K562 (cell line): Measurements from ENCODE around the gene RPS2. TPM values are rescaled to one million over a fixed set of nuclear protein-coding genes. Genes with fewer than 3 reads are reported as not detected.

Experiments
- ATF3 ChIP-seq, 2 experiments: fragments of 450-650 bp in 1 of 2; sonication (generic) in 1 of 2; formaldehyde crosslinking in 1 of 2; IDR thresholded peaks in 1 of 2; conservative IDR thresholded peaks in 1 of 2; 2 replicates each; pipeline versions ENCODE4 v1.6.1 to v1.8.1; 2016 to 2023; ENCODE audit warnings: mild to moderate bottlenecking in 2 of 2, moderate library complexity in 2 of 2, inconsistent platforms in 1 of 2, missing genetic modification reagents in 1 of 2
- CREB5 ChIP-seq: fragments of 250-450 bp; sonication (Bioruptor Pico); IDR thresholded peaks from 2 replicates; pipeline ENCODE4 v1.5.0; 2020; ENCODE audit warnings: mild to moderate bottlenecking
- GMEB1 ChIP-seq: fragments of 250-450 bp; sonication (Bioruptor Pico); IDR thresholded peaks from 2 replicates; pipeline ENCODE4 v1.4.0; 2020; ENCODE audit warnings: mild to moderate bottlenecking
- HDGF ChIP-seq: fragments of 450-650 bp; IDR thresholded peaks from 2 replicates; pipeline ENCODE4 v1.6.1; 2016
- HNRNPL ChIP-seq: fragments of 200-400 bp; formaldehyde crosslinking; IDR thresholded peaks from 2 replicates; pipeline ENCODE4 v1.6.1; 2017; ENCODE audit warnings: low read depth, mild to moderate bottlenecking, low read length
- L3MBTL2 ChIP-seq: fragments of 450-650 bp; IDR thresholded peaks from 2 replicates; pipeline ENCODE4 v1.6.1; 2016; ENCODE audit warnings: mild to moderate bottlenecking, moderate library complexity
- PCBP1 ChIP-seq: fragments of 200-400 bp; formaldehyde crosslinking; IDR thresholded peaks from 2 replicates; pipeline ENCODE4 v1.6.1; 2018; ENCODE audit warnings: mild to moderate bottlenecking, low read depth, low read length; ENCODE audit not compliant: poor library complexity, severe bottlenecking
- TCF7L2 ChIP-seq: fragments of 150-350 bp; IDR thresholded peaks from 2 replicates; pipeline ENCODE4 v1.6.1; 2016; ENCODE audit warnings: low read depth, mild to moderate bottlenecking, low read length, moderate library complexity
- XRCC3 ChIP-seq: fragments of 450-650 bp; IDR thresholded peaks from 2 replicates; pipeline ENCODE4 v1.6.1; 2017; ENCODE audit warnings: mild to moderate bottlenecking, moderate library complexity
- ZBTB40 ChIP-seq, 2 experiments: fragments of 450-650 bp in 1 of 2; sonication (generic) in 1 of 2; formaldehyde crosslinking in 1 of 2; IDR thresholded peaks; 2 replicates each; pipeline versions ENCODE4 v1.7.1 to v1.9.0; 2016 to 2022; ENCODE audit warnings: inconsistent platforms in 1 of 2, mild to moderate bottlenecking in 1 of 2, missing genetic modification reagents in 1 of 2
- ZNF324 ChIP-seq: fragments of 250-450 bp; sonication (Bioruptor Pico); IDR thresholded peaks from 2 replicates; pipeline ENCODE4 v1.4.0; 2020; ENCODE audit warnings: mild to moderate bottlenecking
- ZNF41 ChIP-seq: fragments of 250-450 bp; sonication (Bioruptor Pico); conservative IDR thresholded peaks from 2 replicates; pipeline ENCODE4 v1.4.0; 2020; ENCODE audit warnings: mild to moderate bottlenecking
- ZNF79 ChIP-seq: fragments of 250-450 bp; sonication (Bioruptor Pico); IDR thresholded peaks from 2 replicates; pipeline ENCODE4 v1.4.0; 2020; ENCODE audit warnings: low read depth, mild to moderate bottlenecking, moderate library complexity
- ZSCAN29 ChIP-seq: fragments of 450-650 bp; IDR thresholded peaks from 2 replicates; pipeline ENCODE4 v1.6.1; 2017
- polyA plus RNA-seq, 8 experiments: library from polyadenylated mRNA; depleted of rRNA in 4 of 8; stranded (reverse) in 5 of 8; unstranded in 3 of 8; fragments of >200 nt; fragmentation: Nextera tagmentation in 2 of 8; fragmentation: Illumina TruSeq in 1 of 8; extraction: Ambion mirVana in 2 of 8; extraction: Trizol in 1 of 8; gene quantifications; 2 replicates each; pipeline versions ENCODE4 v1.2.1 to v1.2.3, GENCODE V29; 2011 to 2014; ENCODE audit warnings: inconsistent platforms in 1 of 8, missing spikeins in 1 of 8
- total RNA-seq, 7 experiments: library from RNA; depleted of rRNA in 6 of 7; stranded (reverse); fragments of >200 nt in 6 of 7; fragmentation: Illumina TruSeq in 2 of 7; extraction: Trizol in 2 of 7; gene quantifications; 2 replicates each; pipeline versions ENCODE4 v1.2.1 to v1.2.3, GENCODE V29; 2011 to 2021; ENCODE audit warnings: low replicate concordance in 1 of 7

RPS2 gene
- total and polyA plus RNA-seq, 9 of the 15 experiments (the other 6 are each of a cell fraction or from before 2014, with no cell fraction given), result 834 to 4,794 (median 3,793) TPM

DNA sequence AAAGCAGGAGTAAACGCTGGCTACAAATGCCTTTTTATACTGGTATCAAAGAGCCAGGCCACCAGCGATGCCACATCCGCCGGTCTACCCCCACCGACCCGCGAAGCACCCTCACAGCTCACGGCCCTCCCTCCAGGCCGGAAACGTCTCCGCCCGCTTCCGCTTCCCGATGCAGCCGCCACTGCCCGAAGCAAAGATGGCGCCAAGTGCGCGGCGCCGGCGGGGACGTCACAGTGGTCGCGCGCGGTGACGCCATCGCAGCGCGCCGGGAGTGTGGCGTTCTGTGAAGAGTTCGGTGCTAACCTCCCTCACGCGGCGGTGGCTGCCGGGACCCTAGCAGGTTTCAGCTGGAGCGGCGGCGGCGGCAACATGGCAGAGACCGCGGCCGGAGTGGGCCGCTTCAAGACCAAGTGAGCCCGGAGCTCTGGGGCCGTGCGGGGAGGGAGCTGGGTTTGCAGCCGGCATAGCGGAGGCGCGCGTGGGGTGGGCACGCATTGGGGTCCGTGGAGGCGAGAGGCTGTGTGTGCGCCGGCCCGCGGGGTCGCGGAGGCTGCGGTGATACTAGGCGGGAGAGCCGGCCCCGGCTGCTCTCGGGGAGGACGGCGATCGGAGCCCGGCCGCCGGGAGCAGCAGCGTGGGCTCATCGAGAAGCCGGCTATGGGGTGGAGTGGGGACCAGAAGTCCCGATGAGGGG is 7.3 kb upstream of the RPS2 start, which contains the start of gene TBL3 (continued):
- TF ChIP-seq CREB5 (no peak), GMEB1 (peak; percentile 90), HNRNPL (peak; percentile 34; the same call in 1 of the 2 replicates), TCF7L2 (no peak), ZBTB40 (IDR thresholded peaks at IDR 0.05) (peak; percentile 98), ZBTB40 (CRISPR knock-in tag; IDR thresholded peaks at IDR 0.05) (no peak; the same call in 1 of the 2 replicates), ZNF324 (CRISPR knock-in tag) (no peak), PCBP1 (peak; percentile 89), ZSCAN29 (no peak; the same call in 1 of the 2 replicates), HDGF (no peak), ATF3 (IDR thresholded peaks at IDR 0.05) (peak; percentile 56; the same call in 1 of the 2 replicates), ATF3 (CRISPR knock-in tag; conservative IDR thresholded peaks at IDR 0.05) (no peak), ZNF41 (CRISPR knock-in tag) (no peak), ZNF79 (CRISPR knock-in tag) (peak; percentile 38; the same call in 1 of the 2 replicates), L3MBTL2 (peak; percentile 83), XRCC3 (no peak)
